Measurements from ENCODE around the gene TYK2.
"Not testable (repeated sequence)": the region's sequence is repeated elsewhere in the genome, so short reads cannot be mapped to it uniquely, and the experiment has no call there.

The TYK2 gene

DNA sequence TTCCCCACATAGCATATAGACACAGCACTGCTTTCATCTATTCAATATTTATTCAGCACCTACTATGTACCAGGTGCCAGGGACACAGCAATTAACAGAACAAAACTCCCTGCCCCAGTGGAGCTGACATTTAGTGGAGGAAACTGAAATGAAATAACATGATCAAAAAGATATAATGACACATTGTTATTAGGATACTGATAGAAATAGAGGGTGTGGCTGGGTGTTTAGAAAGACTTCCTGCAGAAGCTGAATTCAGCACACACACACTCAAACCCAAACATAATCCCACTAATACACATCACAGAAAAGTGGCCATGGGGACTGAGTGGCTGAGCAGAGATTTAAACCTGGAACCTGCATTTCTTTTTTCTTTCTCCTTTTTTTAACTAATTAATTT, 26.7 kb upstream of the TYK2 start:
- no peak for DNase-seq

- no peak for DNase-seq
Observed at GRCh38 chr19:10406191-10406590, 25.8 kb upstream of the TYK2 start.

DNA sequence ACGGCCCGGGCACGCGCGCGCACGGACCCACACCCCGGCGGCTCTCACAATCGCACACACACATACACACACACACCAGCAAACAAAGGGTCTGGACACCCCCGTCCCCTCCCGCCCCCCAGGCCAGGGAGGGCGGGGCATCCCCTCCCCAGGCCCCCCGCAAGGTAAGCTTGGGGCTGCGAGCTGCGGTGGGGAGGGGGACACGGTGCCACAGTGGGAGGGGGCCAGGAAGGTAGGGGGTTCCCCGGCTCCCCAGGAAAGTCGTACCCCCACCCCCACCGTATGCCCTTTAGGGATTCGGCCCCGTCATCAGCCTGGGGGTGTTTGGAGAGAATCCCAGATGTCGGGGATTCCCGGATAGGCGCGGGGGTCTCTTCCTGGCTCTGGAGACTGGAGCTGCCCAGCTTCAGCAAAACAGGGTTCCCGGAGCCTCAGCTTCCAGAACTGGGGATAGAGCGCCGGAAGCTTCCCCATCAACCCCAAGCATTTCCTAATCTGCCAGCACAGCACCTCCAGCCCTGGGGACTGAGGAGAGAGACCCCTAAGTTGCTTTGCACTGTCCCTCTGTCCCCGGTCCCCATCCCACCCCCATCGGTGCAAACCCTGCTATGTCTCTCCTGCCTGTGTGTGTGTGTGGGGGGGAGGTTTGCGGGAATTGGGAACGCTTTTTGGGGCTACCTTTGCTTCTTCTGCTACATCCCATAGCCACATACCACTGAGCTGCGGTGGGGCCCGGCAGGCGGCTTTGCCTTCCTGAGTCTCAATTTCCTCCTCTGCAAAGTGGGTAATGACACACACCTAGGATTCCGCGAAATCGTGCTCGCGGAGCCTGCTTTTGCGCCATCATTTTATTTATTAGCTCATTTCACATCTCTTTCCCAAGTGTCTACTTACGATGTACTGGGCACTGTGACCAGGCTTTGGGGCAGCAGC, 24.8 kb upstream of the TYK2 start:
- DNase-seq = no peak

DNA sequence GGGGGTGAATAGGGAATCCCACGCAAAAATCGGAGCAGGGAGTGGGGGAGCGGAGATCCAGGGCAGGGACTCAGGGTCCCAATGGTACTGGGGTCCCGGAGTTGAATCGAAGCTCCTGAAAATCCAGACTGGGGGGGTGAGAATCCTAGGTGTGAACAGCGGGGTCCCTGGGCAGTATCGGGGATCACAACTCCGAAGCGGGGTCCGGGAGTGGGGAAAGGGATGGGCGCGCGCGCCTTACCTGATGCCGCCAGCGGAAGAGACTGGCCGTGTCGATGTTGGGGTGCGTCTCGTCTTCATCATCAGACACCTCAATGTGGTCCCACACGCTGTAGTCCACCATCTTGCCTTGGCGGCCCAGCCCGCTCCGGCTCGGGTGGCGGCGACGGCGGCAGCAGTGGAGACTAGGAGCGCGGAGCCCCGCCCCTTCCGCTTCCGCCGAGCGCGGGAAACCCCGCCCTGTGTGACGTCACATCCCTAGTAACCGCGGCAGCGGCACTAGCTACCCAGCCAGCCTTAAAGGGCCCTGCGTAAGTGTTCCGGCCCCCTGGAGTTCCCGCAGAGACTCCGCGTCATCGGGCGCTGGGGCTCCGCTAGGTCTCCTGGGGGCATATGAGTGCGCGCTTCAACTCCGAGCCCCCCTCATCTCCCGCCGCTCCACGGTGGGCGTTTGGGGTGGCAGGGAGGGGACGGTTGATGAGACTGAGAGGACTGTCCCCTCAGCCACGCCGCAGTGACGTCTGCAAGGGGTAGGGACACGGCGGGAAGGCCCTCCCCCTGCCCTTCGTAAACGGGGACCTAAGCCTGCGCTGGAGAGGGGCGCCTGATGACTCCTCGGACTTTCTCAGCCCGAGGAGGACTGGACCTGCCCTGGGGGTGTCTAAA, 23.0 kb upstream of the TYK2 start, which contains the start of gene CDC37:
Gene CDC37, minus strand, starts transcription at position 406 of the 885 bp plus-strand sequence. Its CDS starts 63 bp downstream, at position 343.
- DNase-seq = peak; percentile 95

DNA sequence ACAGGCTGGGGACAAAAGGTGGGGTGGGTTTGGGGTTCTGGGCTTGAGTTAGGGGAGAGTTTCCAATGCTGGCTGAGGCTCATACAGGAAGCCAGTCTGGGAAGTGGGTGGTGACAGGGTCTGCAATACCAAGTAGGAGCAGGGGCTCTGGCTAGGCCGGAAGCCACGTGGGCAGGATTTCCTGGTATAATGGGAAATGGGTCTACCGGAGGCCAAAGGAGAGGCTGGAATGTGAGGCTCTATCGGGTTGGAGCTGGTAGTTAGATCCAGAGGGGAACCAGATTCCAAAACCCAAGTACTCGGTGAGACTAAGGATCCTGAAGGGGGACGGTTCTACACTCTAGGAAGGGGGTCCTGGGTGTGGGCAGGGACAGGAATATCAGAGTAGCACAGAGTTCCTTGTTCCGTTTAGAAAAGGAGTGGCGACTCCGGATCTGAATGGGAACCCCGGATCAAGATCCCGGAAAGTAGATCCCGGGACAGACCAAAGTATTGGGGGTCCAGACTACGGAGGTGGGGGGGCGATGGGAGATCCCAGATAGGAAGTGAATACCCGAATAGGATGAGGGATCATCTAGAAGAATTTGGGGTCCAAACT, 22.2 kb upstream of the TYK2 start:
- DNase-seq = no peak

DNA sequence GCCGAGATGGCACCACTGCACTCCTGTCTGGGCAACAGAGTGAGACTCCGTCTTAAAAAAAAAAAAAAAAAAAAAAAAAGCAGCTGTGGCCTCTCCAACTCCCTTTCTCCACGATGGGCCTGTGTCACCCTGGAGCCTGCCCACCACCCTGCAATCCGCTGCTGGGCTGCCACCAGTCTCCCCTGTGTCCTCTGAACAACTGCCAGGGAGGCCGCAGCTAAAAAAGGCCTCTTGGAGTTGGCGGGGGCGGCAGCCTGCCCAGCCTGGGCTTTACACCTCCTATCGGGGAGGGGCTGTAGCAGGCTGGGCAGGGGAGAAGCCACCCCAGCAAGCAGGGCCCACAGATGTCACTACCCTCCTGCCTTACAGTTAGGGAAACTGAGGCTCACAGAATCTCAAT, 19.5 kb upstream of the TYK2 start:
- no peak for DNase-seq

GRCh38 chr19:10399340-10399739, 19.0 kb upstream of the TYK2 start:
- not testable (repeated sequence) for DNase-seq

GRCh38 chr19:10398819-10399218, 18.4 kb upstream of the TYK2 start:
- no peak for DNase-seq

DNA sequence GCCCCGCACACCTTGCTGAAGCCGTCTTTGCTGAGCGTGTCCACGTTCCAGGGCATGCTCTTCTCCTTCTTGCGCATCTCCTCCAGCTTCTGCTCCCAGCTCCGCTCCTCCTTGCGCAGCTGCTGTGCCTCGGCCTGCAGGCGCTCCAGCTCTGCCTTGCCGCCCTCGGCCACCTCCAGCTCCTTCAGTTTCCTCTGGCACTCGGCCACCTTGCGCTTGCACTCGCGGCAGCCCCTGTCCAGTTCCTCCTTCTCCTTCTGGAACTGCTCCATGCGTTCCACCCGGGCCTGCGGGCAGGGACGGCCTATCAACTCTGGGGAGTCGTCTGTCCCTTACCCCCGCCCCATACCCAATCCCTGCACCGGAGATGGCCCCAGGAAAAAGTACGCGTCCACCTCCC, 15.5 kb upstream of the TYK2 start:
- DNase-seq = no peak

- no peak for DNase-seq
Observed at GRCh38 chr19:10395436-10395835, 15.1 kb upstream of the TYK2 start.

DNA sequence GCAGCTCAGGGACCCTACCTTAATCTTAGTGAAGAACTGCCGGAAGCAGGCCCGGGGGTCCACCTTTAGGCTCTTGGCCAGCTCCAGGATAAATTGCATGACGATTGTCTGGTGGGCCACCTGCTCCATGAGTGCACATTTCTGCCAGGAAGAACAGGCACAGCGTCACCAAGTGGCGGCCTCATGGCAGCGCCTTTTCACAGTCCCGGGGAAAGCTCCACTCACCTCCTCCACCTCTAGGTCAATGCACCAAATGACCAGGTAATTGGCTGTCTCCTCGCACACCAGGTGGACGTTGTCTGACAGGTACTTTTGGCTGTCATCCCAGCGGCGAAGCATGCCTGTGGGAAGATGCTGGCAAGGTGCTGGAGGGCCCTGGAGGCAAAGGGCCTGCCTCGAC, 14.6 kb upstream of the TYK2 start:
- no peak for DNase-seq

DNA sequence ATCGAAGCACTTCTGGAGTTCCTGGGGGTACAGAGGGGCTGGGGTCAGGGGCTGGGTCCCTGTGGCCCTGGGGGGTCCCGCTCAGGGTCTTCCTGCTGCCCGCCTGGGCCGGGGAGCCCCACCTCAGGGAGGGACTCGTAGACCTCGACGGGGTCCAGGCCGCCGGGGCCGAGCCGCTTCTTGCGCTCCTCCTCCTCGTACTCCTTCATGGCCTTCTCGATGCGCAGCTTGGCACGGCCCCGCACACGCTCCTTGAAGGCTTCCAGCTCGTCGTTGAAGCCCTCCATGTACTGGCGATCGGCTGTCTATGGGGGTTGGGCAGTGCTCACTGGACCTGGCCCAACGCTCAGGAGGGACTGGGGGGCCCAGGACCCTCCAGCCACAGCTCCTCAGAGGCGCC, 12.8 kb upstream of the TYK2 start:
- DNase-seq = no peak

- DNase-seq = no peak
Observed at GRCh38 chr19:10392120-10392519, 11.7 kb upstream of the TYK2 start.

- DNase-seq = peak; percentile 23
Observed at GRCh38 chr19:10390652-10391286, 10.4 kb upstream of the TYK2 start.

- DNase-seq = no peak
Observed at GRCh38 chr19:10389863-10390262, 9.5 kb upstream of the TYK2 start.

- DNase-seq = peak; percentile 83
Observed at GRCh38 chr19:10388957-10389356, 8.6 kb upstream of the TYK2 start.

- DNase-seq = no peak
Observed at GRCh38 chr19:10384580-10384979, 4.2 kb upstream of the TYK2 start.

- DNase-seq = not testable (repeated sequence)
Observed at GRCh38 chr19:10383223-10383499, 2.8 kb upstream of the TYK2 start.

DNA sequence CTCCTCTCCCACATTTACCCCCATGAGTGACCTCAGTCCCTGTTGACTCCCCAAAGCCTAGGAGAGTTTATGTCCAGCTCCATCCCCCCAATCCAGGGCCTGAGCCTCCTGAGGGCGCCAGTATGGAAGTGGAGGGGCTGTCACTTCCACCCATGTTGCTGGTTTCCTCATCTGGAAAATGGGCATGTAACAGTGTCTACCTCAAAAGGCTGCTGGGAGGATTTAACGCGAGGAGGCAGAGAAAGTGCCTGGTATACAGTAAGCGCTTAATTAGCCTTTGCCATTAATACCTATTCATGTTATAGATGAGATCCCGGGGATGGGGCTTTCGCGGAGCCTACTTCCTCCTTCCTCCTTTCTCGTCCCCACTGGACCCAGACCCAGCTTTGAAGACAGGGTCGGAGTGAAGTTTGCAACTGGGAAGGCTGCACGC, 476 bp downstream of the TYK2 start:
- DNase-seq = no peak

DNA sequence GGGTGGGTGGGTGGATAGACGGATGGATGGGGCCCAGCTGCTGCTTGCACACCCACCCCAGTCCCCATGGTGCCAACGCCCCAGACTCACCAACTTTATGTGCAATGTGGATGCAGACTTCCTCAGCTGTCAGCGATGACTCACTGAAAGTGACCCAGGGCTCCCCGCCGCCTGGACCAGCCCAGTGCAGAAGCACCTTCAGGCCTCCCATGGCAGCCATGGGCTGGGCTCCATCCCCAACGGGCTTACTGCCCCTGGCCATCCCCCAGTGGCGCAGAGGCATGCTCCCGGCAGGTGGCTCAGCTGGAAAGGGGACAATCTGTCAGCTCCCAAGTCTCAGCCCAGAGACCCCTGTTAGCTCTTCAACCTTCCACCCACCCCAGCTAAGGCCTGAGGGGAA, 2.2 kb downstream of the TYK2 start:
- no peak for DNase-seq

- not testable (repeated sequence) for DNase-seq
Observed at GRCh38 chr19:10377140-10377640, 3.2 kb downstream of the TYK2 start.

- no peak for DNase-seq
Observed at GRCh38 chr19:10374931-10375330, 5.4 kb downstream of the TYK2 start.

DNA sequence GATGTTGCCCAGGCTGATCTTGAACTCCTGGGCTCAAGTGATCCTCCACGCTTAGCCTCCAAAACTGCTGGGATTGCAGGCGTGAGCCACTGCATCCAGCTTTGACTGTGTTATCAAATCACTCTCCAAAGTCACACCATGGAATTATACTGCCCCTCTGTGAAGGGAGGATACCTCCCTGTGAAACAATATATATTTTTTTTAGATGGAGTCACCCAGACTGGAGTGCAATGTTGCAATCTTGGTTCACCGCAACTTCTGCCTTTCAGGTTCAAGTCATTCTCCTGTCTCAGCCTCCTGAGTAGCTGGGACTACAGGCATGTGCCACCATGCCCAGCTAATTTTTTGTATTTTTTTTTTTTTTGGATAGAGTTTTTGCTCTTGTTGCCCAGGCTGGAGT, 7.7 kb downstream of the TYK2 start:
- DNase-seq = no peak
